HepG2 (cell line): Measurements from ENCODE around the gene PRSS50. TPM values are rescaled to one million over a fixed set of nuclear protein-coding genes. Genes with fewer than 3 reads are reported as not detected.

Experiments used
- ATAC-seq: fragments of 200-7000 bp; cut with Tn5 transposase; 3 replicates; pipeline ENCODE4 v1.9.1; 2020; ENCODE audit warnings: mild to moderate bottlenecking, moderate library complexity
- BruUV-seq: library from RNA; stranded (reverse); fragments of 400-500 nt; replicated peaks from 2 replicates; lab custom pipeline; 2021; lab: Mats Ljungman, UMichigan
- CTCF ChIA-PET: fragments of 300-600 bp; formaldehyde crosslinking; extraction: SDS; loops from one replicate; lab custom pipeline; 2021; ENCODE audit warnings: low total read pairs, inconsistent platforms, low intra/inter-chr PET ratio; lab: Yijun Ruan, JAX
- POLR2A ChIA-PET: fragments of 350-600 bp; sonication (Branson Sonifier 250); formaldehyde crosslinking; loops from one replicate; lab custom pipeline; 2020; ENCODE audit warnings: antibody characterized with exemption, inconsistent platforms; lab: Yijun Ruan, JAX
- DNase-seq: peaks from one replicate; pipeline ENCODE4 v3.0.0-alpha.2; 2015; ENCODE audit warnings: low spot score
- FAIRE-seq: peaks from 3 replicates; lab custom pipeline; 2011; peaks lifted over from hg19 to GRCh38; lab: Jason Lieb, UNC
- H2AFZ ChIP-seq: one replicate; pipeline ENCODE4 v1.6.1; 2011; ENCODE audit warnings: low read length, inconsistent platforms
- H3K27ac ChIP-seq: fragments of 300-600 bp; 3 replicates; pipeline ENCODE4 v1.8.0; 2011; ENCODE audit warnings: mixed run types, mild to moderate bottlenecking, mixed read lengths, low read length, inconsistent platforms; ENCODE audit not compliant: insufficient read depth; ENCODE audit errors: extremely low read length
- H3K27me3 ChIP-seq, 2 experiments: fragments of 200-600 bp in 1 of 2; 2 replicates in 1 of 2; 3 replicates in 1 of 2; pipeline versions ENCODE4 v1.6.0 to v1.8.0; 2011; ENCODE audit warnings: low read length in 2 of 2, mild to moderate bottlenecking in 2 of 2, moderate library complexity in 2 of 2, inconsistent platforms in 1 of 2; ENCODE audit not compliant: insufficient read depth in 2 of 2, control insufficient read depth in 1 of 2
- H3K36me3 ChIP-seq, 2 experiments: fragments of 200-600 bp in 1 of 2; replicated peaks in 1 of 2; 2 replicates in 1 of 2; 3 replicates in 1 of 2; pipeline versions ENCODE4 v1.5.1 to v1.8.0; 2011; ENCODE audit warnings: low read length in 2 of 2, inconsistent platforms in 1 of 2; ENCODE audit not compliant: insufficient read depth in 2 of 2, control insufficient read depth in 1 of 2
- H3K4me1 ChIP-seq: 2 replicates; pipeline ENCODE4 v1.5.1; 2012; ENCODE audit warnings: low read length, inconsistent platforms; ENCODE audit not compliant: insufficient read depth
- H3K4me2 ChIP-seq: 2 replicates; pipeline ENCODE4 v1.6.0; 2011; ENCODE audit warnings: low read depth, low read length, inconsistent platforms
- H3K4me3 ChIP-seq, 3 experiments: fragments of 200-600 bp in 1 of 3; sonication (generic), shearing (Covaris generic) in 1 of 3; replicated peaks in 1 of 3; 2 replicates each; pipeline ENCODE4 v1.5.1; 2011 to 2016; ENCODE audit warnings: low read length in 3 of 3, inconsistent platforms in 2 of 3, low read depth in 2 of 3, mild to moderate bottlenecking in 2 of 3, control low read depth in 1 of 3, mixed read lengths in 1 of 3; ENCODE audit not compliant: insufficient read depth in 1 of 3
- H3K79me2 ChIP-seq: one replicate; pipeline ENCODE4 v1.6.1; 2011; ENCODE audit warnings: low read length, inconsistent platforms; ENCODE audit not compliant: insufficient read depth
- H3K9ac ChIP-seq: 2 replicates; pipeline ENCODE4 v1.6.0; 2011; ENCODE audit warnings: mild to moderate bottlenecking, low read depth, low read length, inconsistent platforms; ENCODE audit not compliant: insufficient read depth
- H3K9me3 ChIP-seq: 2 replicates; pipeline ENCODE4 v1.5.1; 2012; ENCODE audit warnings: mild to moderate bottlenecking, low read length
- H4K20me1 ChIP-seq: 2 replicates; pipeline ENCODE4 v1.6.0; 2011; ENCODE audit warnings: inconsistent platforms, mild to moderate bottlenecking, low read length, moderate library complexity; ENCODE audit not compliant: insufficient read depth
- DMTF1 ChIP-seq: sonication (generic); formaldehyde crosslinking; IDR thresholded peaks from 2 replicates; pipeline ENCODE4 v1.4.0; 2020; ENCODE audit warnings: mild to moderate bottlenecking, missing genetic modification reagents
- HHEX ChIP-seq: IDR thresholded peaks from 2 replicates; pipeline ENCODE4 v1.6.1; 2016; ENCODE audit warnings: control low read depth
- ISL2 ChIP-seq: sonication (generic); formaldehyde crosslinking; IDR thresholded peaks from 2 replicates; pipeline ENCODE4 v1.5.0; 2020; ENCODE audit warnings: missing genetic modification reagents
- KAT7 ChIP-seq: IDR thresholded peaks from 2 replicates; pipeline ENCODE4 v1.6.1; 2018; ENCODE audit warnings: borderline replicate concordance, missing compliant biosample characterization
- KMT2A ChIP-seq: sonication (generic); formaldehyde crosslinking; IDR thresholded peaks from 2 replicates; pipeline ENCODE4 v1.4.0; 2020; ENCODE audit warnings: missing genetic modification reagents
- NBN ChIP-seq: fragments of 450-650 bp; conservative IDR thresholded peaks from 2 replicates; pipeline ENCODE4 v1.6.1; 2017
- PAWR ChIP-seq: sonication (generic); formaldehyde crosslinking; IDR thresholded peaks from 2 replicates; pipeline ENCODE4 v1.4.0; 2020; ENCODE audit warnings: missing genetic modification reagents, mild to moderate bottlenecking, borderline replicate concordance
- RARG ChIP-seq: sonication (generic); formaldehyde crosslinking; IDR thresholded peaks from 2 replicates; pipeline ENCODE4 v1.4.0; 2020; ENCODE audit warnings: low read depth, mild to moderate bottlenecking, missing genetic modification reagents
- SATB2 ChIP-seq: sonication (generic); formaldehyde crosslinking; IDR thresholded peaks from 2 replicates; pipeline ENCODE4 v1.5.0; 2020; ENCODE audit warnings: missing genetic modification reagents
- ZNF232 ChIP-seq: sonication (generic); formaldehyde crosslinking; IDR thresholded peaks from 2 replicates; pipeline ENCODE4 v1.4.0; 2020; ENCODE audit warnings: missing genetic modification reagents, borderline replicate concordance
- ZNF441 ChIP-seq: sonication (generic); formaldehyde crosslinking; IDR thresholded peaks from 2 replicates; pipeline ENCODE4 v1.7.0; 2021; ENCODE audit warnings: missing genetic modification reagents, borderline replicate concordance
- ZNF710 ChIP-seq: sonication (generic); formaldehyde crosslinking; IDR thresholded peaks from 2 replicates; pipeline ENCODE4 v1.5.0; 2020; ENCODE audit warnings: mild to moderate bottlenecking, missing genetic modification reagents, borderline replicate concordance
- ZNF780A ChIP-seq: sonication (generic); formaldehyde crosslinking; IDR thresholded peaks from 2 replicates; pipeline ENCODE4 v1.8.0; 2022; ENCODE audit warnings: mild to moderate bottlenecking, missing genetic modification reagents, moderate library complexity
- WGBS: methylation state at CpG from one replicate; pipeline ENCODE4 v1.1.6; 2017; ENCODE audit warnings: low lambda C conversion rate; 5-methylcytosine and 5-hydroxymethylcytosine counted together
- in situ Hi-C: cut with HindIII; loops from 2 replicates; pipeline ENCODE4 v1.10.0; 2017; ENCODE audit warnings: low pct_unique_long_range_greater_than_20kb; ENCODE audit not compliant: extremely low pct_ligation_motif_present
- intact Hi-C: fragments of 100-400 bp; cut with micrococcal nuclease; formaldehyde crosslinking; loops from one replicate; pipeline ENCODE4 v1.10.0; 2022; ENCODE audit not compliant: unreplicated experiment
- polyA plus RNA-seq, 8 experiments: library from polyadenylated mRNA; depleted of rRNA in 3 of 8; stranded (reverse) in 7 of 8; unstranded in 1 of 8; fragments of >200 nt; fragmentation: Illumina TruSeq in 4 of 8; extraction: Trizol in 4 of 8; gene quantifications; 2 replicates each; pipeline versions ENCODE4 v1.2.1 to v1.2.3, GENCODE V29; 2011 to 2016; ENCODE audit warnings: low read depth in 4 of 8, missing spikeins in 1 of 8, mixed read lengths in 1 of 8; ENCODE audit not compliant: insufficient read depth in 1 of 8
- total RNA-seq, 5 experiments: library from RNA; depleted of rRNA; stranded (reverse); fragments of >200 nt; fragmentation: Illumina TruSeq; extraction: Trizol; gene quantifications; 2 replicates each; pipeline ENCODE4 v1.2.3, GENCODE V29; 2016; ENCODE audit warnings: low read depth in 1 of 5
- TF ChIP-seq, protein P1 (sequence below): sonication (generic); formaldehyde crosslinking; IDR thresholded peaks from 2 replicates; pipeline ENCODE4 v1.4.0; 2020; ENCODE audit warnings: missing genetic modification reagents, borderline replicate concordance

PRSS50 gene
- total and polyA plus RNA-seq, 2 of the 13 experiments (the other 11 are each of a cell fraction or from before 2014, with no cell fraction given), result not detected

DNA sequence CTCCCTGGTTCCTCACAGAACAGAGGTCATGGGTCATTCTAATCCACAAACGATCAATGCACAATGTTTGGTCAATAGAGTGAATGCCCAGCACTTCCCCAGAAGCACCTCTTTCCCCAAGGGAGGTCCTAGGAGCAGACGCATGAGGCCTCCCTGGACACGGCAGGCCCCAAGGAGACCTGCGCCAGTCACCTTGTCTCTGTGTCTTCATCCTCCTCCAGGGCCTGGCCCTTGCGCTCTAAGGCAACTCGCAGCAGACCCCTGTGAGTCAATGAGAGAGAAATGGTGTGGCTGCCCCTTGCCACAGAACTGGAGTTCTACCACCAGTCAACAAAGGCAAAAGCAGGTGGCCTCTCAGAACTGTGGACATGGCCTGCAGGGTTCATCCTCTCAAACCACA lies 42.2 kb downstream of the PRSS50 start:
- no peak for FAIRE-seq

DNA sequence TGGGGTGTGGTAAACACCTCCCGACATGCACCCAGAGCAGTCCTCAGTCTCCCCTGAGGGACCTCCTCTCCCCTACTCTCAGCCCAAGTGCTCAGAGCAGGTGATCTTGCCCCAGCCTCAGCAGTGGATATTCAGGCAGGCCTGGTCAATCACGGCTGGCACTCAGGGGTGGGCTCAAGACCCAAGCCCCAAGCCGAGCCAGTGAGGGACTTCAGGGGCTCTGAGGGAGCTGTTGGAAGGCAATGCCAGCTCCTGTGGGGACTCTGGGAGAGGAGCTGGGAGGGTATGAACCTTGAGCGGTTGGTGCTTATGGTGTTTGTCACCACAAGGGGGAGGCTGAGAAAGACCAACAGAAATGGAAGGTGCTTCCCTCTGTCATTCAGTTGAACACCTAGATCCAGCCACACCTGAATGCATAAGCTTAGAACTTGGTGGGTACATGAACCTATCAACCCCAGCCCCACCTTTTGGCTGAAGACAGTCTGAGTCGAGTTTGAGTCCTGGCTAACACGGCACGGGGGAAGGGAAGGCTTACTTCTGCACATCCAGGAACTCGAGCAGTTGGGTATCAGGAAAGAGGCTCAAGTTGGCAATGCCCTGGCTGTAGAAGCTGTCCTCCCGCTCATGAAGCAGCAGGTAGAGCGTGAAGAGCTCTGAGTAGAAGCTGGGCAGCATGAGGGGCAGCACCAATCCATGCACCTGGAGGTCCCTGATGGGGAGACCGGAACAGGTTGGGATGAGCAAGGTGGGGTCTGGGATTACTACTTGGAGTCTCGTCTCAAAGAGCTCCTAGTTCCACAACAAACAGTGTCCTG lies 43.4 kb downstream of the PRSS50 start:
- in situ Hi-C loops, result no loop called here
- Histone ChIP-seq H3K27ac (no peak overlapping the region), H4K20me1 (no peaks in the 10 kb centered on the region), H2AFZ (no peak overlapping the region), H3K9ac (no peak overlapping the region), H3K4me3 (no peak overlapping the region), H3K36me3 (no peaks in the 10 kb centered on the region), H3K9me3 (no peaks in the 10 kb centered on the region), H3K4me1 (no peaks in the 10 kb centered on the region), H3K4me2 (no peak overlapping the region), H3K27me3 (peaks cover 0 to 36% of the 10 kb centered on the region in 2 experiments; a peak in 4 of 5 replicates), H3K79me2 (no peaks in the 10 kb centered on the region)
- intact Hi-C loops, result no loop called here
- peak; percentile 12 for DNase-seq
- WGBS, result 55% methylated on average over 8 of the region's 12 CpGs
- POLR2A ChIA-PET, result no interaction called here
- BruUV-seq, result no TSS peak
- CTCF ChIA-PET, result no interaction called here
- peak; percentile 71 for ATAC-seq
- no peak for FAIRE-seq
- TF ChIP-seq, protein P1, sequence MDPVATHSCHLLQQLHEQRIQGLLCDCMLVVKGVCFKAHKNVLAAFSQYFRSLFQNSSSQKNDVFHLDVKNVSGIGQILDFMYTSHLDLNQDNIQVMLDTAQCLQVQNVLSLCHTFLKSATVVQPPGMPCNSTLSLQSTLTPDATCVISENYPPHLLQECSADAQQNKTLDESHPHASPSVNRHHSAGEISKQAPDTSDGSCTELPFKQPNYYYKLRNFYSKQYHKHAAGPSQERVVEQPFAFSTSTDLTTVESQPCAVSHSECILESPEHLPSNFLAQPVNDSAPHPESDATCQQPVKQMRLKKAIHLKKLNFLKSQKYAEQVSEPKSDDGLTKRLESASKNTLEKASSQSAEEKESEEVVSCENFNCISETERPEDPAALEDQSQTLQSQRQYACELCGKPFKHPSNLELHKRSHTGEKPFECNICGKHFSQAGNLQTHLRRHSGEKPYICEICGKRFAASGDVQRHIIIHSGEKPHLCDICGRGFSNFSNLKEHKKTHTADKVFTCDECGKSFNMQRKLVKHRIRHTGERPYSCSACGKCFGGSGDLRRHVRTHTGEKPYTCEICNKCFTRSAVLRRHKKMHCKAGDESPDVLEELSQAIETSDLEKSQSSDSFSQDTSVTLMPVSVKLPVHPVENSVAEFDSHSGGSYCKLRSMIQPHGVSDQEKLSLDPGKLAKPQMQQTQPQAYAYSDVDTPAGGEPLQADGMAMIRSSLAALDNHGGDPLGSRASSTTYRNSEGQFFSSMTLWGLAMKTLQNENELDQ, result no peak
- TF ChIP-seq DMTF1 (CRISPR knock-in tag), result no peak
- no peak for TF ChIP-seq ZNF780A
- TF ChIP-seq ZNF710 (CRISPR knock-in tag), result no peak
- TF ChIP-seq ZNF232 (CRISPR knock-in tag), result no peak
- TF ChIP-seq KMT2A, result no peak
- TF ChIP-seq RARG, result no peak

More for the DNA sequence above, 42.2 kb downstream of the PRSS50 start:
- Histone ChIP-seq H3K9ac (no peak overlapping the region), H3K4me3 (no peak overlapping the region), H3K27ac (no peak overlapping the region), H2AFZ (no peak overlapping the region), H3K27me3 (peaks cover 0 to 44% of the 10 kb centered on the region in 2 experiments; a peak in 4 of 5 replicates), H3K4me1 (no peaks in the 10 kb centered on the region)
- DNase-seq (no peak), ATAC-seq (no peak)
- BruUV-seq, result no TSS peak
- TF ChIP-seq NBN, result no peak
- TF ChIP-seq ZNF441 (CRISPR knock-in tag), result no peak
- TF ChIP-seq KAT7, result no peak
- TF ChIP-seq ISL2 (CRISPR knock-in tag), result no peak
- no peak for TF ChIP-seq SATB2 (CRISPR knock-in tag)
- peak; percentile 44; the same call in 1 of the 2 replicates for TF ChIP-seq HHEX (CRISPR knock-in tag)
- no peak for TF ChIP-seq PAWR
- TF ChIP-seq, all 625 proteins: peak for 1
- no peaks in the 10 kb centered on the region for H3K9me3 ChIP-seq
- H3K4me2 ChIP-seq, result no peak overlapping the region
- CTCF ChIA-PET, result interaction anchor here (1.1 kb wide), 1 partner anchor 187 kb away, joined by 3 read pairs; no protein-coding TSS in a partner anchor
- no peaks in the 10 kb centered on the region for H4K20me1 ChIP-seq
- intact Hi-C loops (no loop called here), in situ Hi-C loops (no loop called here)
- no peaks in the 10 kb centered on the region for H3K36me3 ChIP-seq
- no peaks in the 10 kb centered on the region for H3K79me2 ChIP-seq
- POLR2A ChIA-PET, result no interaction called here
- WGBS, result 45% methylated on average over 6 of the region's 6 CpGs
